ENCODE data around the gene TLX1. TPM values are rescaled to one million over a fixed set of nuclear protein-coding genes. Genes with fewer than 3 reads are reported as not detected.

TLX1 gene
- total RNA-seq, result not detected

- POLR2A ChIA-PET, result no interaction called here
Observed at GRCh38 chr10:101130984-101131961, at the start of gene TLX1. Gene TLX1, plus strand, starts transcription at chr10:101131300. Its CDS starts 242 bp downstream, at chr10:101131542.

GRCh38 chr10:101085846-101086245 is 45.3 kb upstream of the TLX1 start:
- ChIA-PET POLR2A (no interaction called here), CTCF (interaction anchor here (0.6 to 1.9 kb wide), 2 partner anchors 10 to 547 kb away, joined by 3 to 5 read pairs; no protein-coding TSS in a partner anchor)

More at GRCh38 chr10:101130984-101131961, at the start of gene TLX1:
- CTCF ChIA-PET, result interaction anchor here (2.8 to 4.9 kb wide), 3 partner anchors 11 to 36 kb away, joined by 9 to 30 read pairs (median 14); no protein-coding TSS in a partner anchor

- CTCF ChIA-PET, result interaction anchor here (1.9 to 2.1 kb wide), 2 partner anchors 8 to 55 kb away, joined by 5 to 9 read pairs; no protein-coding TSS in a partner anchor
- POLR2A ChIA-PET, result no interaction called here
Observed at GRCh38 chr10:101087376-101087775, 43.7 kb upstream of the TLX1 start.

DNA sequence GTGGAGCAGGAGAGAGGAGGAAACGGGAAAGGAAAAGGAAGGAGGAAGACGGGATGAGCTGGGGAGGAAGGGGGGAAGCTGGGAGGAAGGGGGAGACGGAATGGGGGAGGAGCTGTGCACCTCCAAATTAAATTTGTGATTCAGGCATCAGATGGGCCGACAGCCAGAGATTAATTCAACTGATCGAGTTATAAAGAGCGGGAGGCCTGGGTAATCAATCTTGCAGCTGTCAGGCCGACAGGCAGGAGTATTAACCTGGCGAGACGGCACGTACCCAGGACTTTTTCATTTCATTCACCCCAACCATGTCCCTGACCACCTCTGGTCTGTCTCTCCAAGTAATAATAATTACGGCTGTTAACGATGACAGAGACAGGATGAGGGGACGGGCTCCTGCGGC is 43.1 kb upstream of the TLX1 start:
- CTCF ChIA-PET, result interaction anchor here (2.1 kb wide), 1 partner anchor 54 kb away, joined by 9 read pairs; no protein-coding TSS in a partner anchor
- POLR2A ChIA-PET, result no interaction called here

DNA sequence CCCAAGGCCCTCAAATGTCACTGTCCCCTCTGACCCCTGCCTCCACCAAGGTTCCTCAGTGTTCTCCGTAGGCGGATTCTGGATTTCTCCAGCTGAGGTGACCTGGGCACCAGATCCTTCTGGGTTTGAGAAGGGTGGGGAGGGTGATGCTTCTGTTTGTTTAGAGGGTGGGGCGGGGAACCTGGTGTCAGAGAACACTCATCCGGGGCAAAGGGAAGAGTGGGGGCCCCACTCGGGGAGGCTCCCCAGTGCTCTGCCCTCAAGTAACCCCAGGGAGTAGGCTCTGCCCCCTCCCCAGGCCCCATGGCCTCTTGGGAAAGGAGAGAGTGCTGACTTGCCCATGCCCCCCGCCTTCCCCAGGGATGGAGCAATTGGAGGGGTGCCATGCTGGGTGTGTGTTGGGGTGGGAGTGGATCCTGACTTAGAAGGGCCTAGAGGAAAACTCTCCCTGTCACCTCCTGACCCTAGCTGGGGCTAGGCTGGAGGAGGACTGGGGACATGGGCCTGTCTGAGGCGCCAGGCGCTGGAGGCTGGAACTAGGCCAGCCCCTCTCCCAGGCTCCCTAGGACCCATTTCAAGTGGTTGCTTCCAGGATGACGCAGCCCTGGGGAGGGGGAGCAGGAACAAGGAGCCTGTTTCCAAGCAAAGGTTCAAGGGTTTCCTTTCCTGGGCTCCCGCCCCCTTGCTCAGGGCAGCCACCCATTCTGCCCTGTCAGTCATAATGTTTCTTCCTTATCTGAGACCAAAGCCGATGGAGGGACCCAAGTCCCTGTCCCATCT is 41.4 kb upstream of the TLX1 start:
- ChIA-PET CTCF (interaction anchor here (15.3 kb wide), 1 partner anchor 53 kb away, joined by 253 read pairs; no protein-coding TSS in a partner anchor), POLR2A (no interaction called here)

- CTCF ChIA-PET, result interaction anchor here (15.3 kb wide), 1 partner anchor 52 kb away, joined by 253 read pairs; no protein-coding TSS in a partner anchor
- POLR2A ChIA-PET, result no interaction called here
Observed at GRCh38 chr10:101090597-101090996, 40.5 kb upstream of the TLX1 start.

GRCh38 chr10:101091546-101092290 is 39.4 kb upstream of the TLX1 start:
- ChIA-PET POLR2A (no interaction called here), CTCF (interaction anchor here (15.3 kb wide), 1 partner anchor 51 kb away, joined by 253 read pairs; no protein-coding TSS in a partner anchor)

- ChIA-PET CTCF (interaction anchor here (15.3 kb wide), 1 partner anchor 50 kb away, joined by 253 read pairs; no protein-coding TSS in a partner anchor), POLR2A (no interaction called here)
Observed at GRCh38 chr10:101092881-101093354, 38.2 kb upstream of the TLX1 start.

DNA sequence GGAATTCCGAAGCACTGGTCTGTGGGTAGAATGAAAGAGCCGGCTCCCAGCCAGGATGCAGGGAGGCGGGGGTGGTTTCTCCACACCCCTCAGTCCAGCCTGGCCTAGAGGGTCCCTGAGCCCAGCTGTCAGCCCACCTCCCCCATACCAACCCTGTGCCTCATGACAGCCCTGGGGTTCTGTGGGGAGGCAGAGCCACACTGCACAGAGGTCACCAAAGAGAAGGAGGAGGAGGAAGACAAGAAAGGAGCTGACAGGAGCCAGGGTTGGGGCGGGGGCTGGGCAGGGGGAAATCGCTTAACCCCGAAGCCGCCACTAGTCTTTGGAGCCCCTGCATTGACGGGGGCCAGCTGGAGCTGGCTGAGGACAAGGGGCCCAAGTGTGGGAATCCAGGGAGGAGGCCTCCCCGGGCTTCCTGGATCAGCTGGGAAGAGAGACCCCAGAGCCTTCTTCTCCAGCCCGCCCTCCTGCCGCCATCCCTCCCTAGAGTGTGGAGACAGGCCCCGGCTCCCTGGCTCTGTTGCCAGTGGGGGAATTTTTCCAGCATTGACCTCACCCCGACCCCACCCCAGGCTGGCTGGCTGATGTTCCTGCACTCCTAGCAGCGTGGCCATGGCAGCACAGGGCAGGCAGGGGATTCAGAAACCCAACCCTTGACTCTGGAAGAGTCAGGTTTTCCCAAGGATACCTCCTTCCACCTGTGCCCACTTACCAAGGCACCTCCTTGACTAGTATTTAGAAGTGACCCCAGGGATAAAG is 36.8 kb upstream of the TLX1 start:
- POLR2A ChIA-PET, result no interaction called here
- CTCF ChIA-PET, result interaction anchor here (1.2 to 15.3 kb wide), 6 partner anchors 13 to 75 kb away, joined by 3 to 253 read pairs (median 6); no protein-coding TSS in a partner anchor

- POLR2A ChIA-PET, result no interaction called here
- CTCF ChIA-PET, result interaction anchor here (0.6 to 15.3 kb wide), 19 partner anchors 8 to 475 kb away, joined by 3 to 253 read pairs (median 5); partner anchors contain the start of gene TLX1
Observed at GRCh38 chr10:101095004-101095403, 36.1 kb upstream of the TLX1 start.

DNA sequence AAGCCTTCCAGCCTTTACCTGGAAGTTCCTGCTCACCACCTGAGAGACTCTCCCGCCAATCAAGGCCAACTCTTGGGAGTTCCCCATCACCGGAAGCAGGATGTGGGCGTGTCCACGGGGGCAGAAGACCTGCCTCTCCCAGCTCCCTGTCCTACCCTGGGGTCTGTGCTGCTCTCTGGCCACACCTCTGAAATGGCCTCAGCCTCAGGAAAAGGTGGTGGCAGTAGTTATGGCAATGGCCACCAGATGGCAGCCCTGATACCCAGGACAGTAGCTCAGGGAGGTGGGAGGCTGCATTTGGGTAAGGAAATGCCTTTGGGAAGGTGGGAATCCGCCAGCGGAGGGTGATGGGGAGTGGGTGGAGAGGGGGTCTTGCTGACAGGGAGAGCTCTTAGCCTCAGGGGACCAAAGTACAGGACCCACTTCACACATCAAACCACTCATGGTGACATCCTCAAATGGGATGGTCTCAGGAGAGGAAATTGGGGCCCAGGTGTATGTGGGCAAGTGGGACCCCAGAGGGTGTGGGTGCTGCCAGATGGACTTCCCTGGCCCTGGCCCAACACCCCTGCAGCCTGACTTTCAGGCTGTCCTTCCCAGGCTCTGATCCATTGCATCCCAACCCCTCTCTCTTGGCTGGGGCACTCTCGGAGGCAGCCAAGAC is 35.4 kb upstream of the TLX1 start:
- ChIA-PET POLR2A (interaction anchor here (0.6 to 1.5 kb wide), 2 partner anchors 45 to 49 kb away, joined by 3 read pairs; no protein-coding TSS in a partner anchor), CTCF (interaction anchor here (0.5 to 15.3 kb wide), 29 partner anchors 9 to 474 kb away, joined by 3 to 253 read pairs (median 4); partner anchors contain the start of gene TLX1)

- CTCF ChIA-PET, result interaction anchor here (1.0 to 15.3 kb wide), 16 partner anchors 8 to 450 kb away, joined by 3 to 253 read pairs (median 6); partner anchors contain the start of gene TLX1
- POLR2A ChIA-PET, result interaction anchor here (1.5 kb wide), 1 partner anchor 45 kb away, joined by 3 read pairs; no protein-coding TSS in a partner anchor
Observed at GRCh38 chr10:101096378-101096777, 34.7 kb upstream of the TLX1 start.

DNA sequence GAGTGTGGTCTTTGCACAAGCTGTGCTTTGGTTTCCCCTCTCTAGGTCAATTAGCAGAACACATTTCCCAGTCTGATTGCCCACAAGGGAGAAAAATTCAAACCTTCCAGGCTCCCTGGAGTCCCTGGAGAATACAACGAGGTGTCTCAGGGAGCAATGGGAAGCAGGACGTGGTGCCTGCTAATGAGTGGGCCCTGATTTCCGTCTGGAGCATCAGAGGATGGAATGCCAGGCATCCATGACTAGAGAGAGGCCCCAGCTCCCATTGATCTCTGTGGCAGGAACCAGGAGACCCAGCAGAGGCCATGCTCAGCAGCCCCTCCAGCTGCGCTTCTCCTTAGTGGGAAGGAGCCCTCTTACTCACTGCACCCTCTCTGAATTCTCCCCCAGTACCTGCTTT is 33.2 kb upstream of the TLX1 start:
- ChIA-PET POLR2A (no interaction called here), CTCF (interaction anchor here (0.6 to 15.3 kb wide), 4 partner anchors 30 to 213 kb away, joined by 3 to 253 read pairs (median 9); partner anchors contain the start of gene TLX1)

DNA sequence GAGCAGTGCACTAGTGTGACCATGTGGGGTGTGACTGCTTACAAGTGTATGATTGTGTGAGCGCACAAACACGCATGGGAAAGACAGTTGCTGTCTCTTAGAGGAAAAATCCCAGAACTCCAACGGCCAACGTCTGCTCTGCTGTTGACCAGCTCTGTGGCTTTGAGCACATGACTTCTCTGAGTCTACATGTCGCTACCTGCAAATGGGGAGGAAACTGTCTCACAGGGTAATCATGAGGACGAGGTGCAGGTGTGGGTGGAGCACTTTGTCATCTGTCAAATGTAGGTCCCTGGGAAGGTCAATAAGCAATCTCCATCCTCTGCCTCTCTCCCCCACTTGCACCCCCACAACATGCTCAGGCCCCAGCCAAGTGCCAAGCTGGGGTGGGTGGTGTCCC is 31.2 kb upstream of the TLX1 start:
- ChIA-PET CTCF (interaction anchor here (0.9 to 15.3 kb wide), 3 partner anchors 23 to 43 kb away, joined by 3 to 253 read pairs (median 3); no protein-coding TSS in a partner anchor), POLR2A (no interaction called here)

GRCh38 chr10:101101372-101101881 is 29.7 kb upstream of the TLX1 start:
- POLR2A ChIA-PET, result no interaction called here
- CTCF ChIA-PET, result interaction anchor here (15.3 kb wide), 1 partner anchor 42 kb away, joined by 253 read pairs; no protein-coding TSS in a partner anchor

DNA sequence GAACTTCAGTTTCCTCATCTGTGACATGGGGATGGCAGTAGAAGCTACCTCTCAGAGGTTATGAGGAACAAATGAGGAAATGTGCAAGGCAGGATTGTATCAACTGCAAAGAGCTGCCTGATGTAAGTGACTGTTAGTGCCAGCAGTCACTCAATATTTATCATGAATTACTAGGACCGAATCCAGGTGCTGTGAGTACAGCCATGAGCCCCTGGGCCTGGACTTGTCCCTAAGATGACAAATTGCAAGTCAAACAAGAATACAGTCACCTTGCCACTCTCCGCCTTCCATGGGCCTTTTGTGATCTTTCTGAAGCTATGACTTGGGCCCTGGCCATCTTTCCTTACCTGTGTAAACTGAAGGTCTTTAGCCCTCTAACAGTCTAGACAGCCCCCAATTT is 27.7 kb upstream of the TLX1 start:
- ChIA-PET POLR2A (no interaction called here), CTCF (interaction anchor here (15.3 kb wide), 1 partner anchor 40 kb away, joined by 253 read pairs; no protein-coding TSS in a partner anchor)

- ChIA-PET POLR2A (no interaction called here), CTCF (interaction anchor here (0.8 to 1.6 kb wide), 2 partner anchors 36 to 66 kb away, joined by 5 to 6 read pairs; no protein-coding TSS in a partner anchor)
Observed at GRCh38 chr10:101106351-101106750, 24.7 kb upstream of the TLX1 start.
